ENCODE results near the gene ZDBF2. TPM values are rescaled to one million over a fixed set of nuclear protein-coding genes. Genes with fewer than 3 reads are reported as not detected.

The ZDBF2 gene
- total RNA-seq, 1 donor from 2014 or later, result 11.3 TPM

GRCh38 chr2:206231669-206232286, 42.7 kb upstream of the ZDBF2 start:
- TF ChIP-seq CTCF (IDR thresholded peaks at IDR 0.05), result no peak
- DNase-seq (no peak), ATAC-seq (no peak)
- peaks cover 12% of the 10 kb centered on the region for H3K27me3 ChIP-seq
- H3K36me3 ChIP-seq, result no peaks in the 10 kb centered on the region
- no peak overlapping the region for H3K4me3 ChIP-seq
- no peak overlapping the region for H3K27ac ChIP-seq
- H3K9me3 ChIP-seq, result no peaks in the 10 kb centered on the region
- intact Hi-C loops (cut with DNase I), result no loop called here
- H3K4me1 ChIP-seq, result no peaks in the 10 kb centered on the region

GRCh38 chr2:206232287-206233035, 42.0 kb upstream of the ZDBF2 start:
- Histone ChIP-seq H3K27ac (no peak overlapping the region), H3K4me1 (no peaks in the 10 kb centered on the region), H3K4me3 (no peak overlapping the region), H3K9me3 (no peaks in the 10 kb centered on the region), H3K27me3 (peaks cover 9% of the 10 kb centered on the region), H3K36me3 (no peaks in the 10 kb centered on the region)
- DNase-seq (no peak), ATAC-seq (no peak)
- intact Hi-C loops (cut with DNase I), result no loop called here
- TF ChIP-seq CTCF (IDR thresholded peaks at IDR 0.05), result no peak

GRCh38 chr2:206239157-206239556, 35.3 kb upstream of the ZDBF2 start:
- Histone ChIP-seq H3K36me3 (no peaks in the 10 kb centered on the region), H3K27ac (no peak overlapping the region), H3K9me3 (no peaks in the 10 kb centered on the region), H3K4me1 (no peaks in the 10 kb centered on the region), H3K27me3 (peaks cover 5% of the 10 kb centered on the region), H3K4me3 (no peak overlapping the region)
- TF ChIP-seq CTCF (IDR thresholded peaks at IDR 0.05), result no peak
- DNase-seq, result no peak
- intact Hi-C loops (cut with DNase I), result no loop called here
- no peak for ATAC-seq

GRCh38 chr2:206240327-206240726, 34.1 kb upstream of the ZDBF2 start:
- Histone ChIP-seq H3K27ac (no peak overlapping the region), H3K27me3 (peaks cover 2% of the 10 kb centered on the region), H3K36me3 (no peaks in the 10 kb centered on the region), H3K4me3 (no peak overlapping the region), H3K4me1 (no peaks in the 10 kb centered on the region), H3K9me3 (no peaks in the 10 kb centered on the region)
- TF ChIP-seq CTCF (IDR thresholded peaks at IDR 0.05), result no peak
- ATAC-seq, result no peak
- intact Hi-C loops (cut with DNase I), result no loop called here
- DNase-seq, result no peak

- Histone ChIP-seq H3K4me3 (no peak overlapping the region), H3K36me3 (no peaks in the 10 kb centered on the region), H3K4me1 (no peaks in the 10 kb centered on the region), H3K27ac (no peak overlapping the region), H3K9me3 (no peaks in the 10 kb centered on the region), H3K27me3 (no peaks in the 10 kb centered on the region)
- ATAC-seq (no peak), DNase-seq (no peak)
- TF ChIP-seq CTCF (IDR thresholded peaks at IDR 0.05), result no peak
- intact Hi-C loops (cut with DNase I), result no loop called here
These were observed 32.7 kb upstream of the ZDBF2 start for GRCh38 chr2:206241736-206242135.
